Measurements from ENCODE around the gene MLX. TPM values are rescaled to one million over a fixed set of nuclear protein-coding genes. Genes with fewer than 3 reads are reported as not detected.

Gene MLX
- total and polyA plus RNA-seq, 2 of the 8 experiments (the other 6 are each of a cell fraction or from before 2014, with no cell fraction given), result 27.0 to 27.5 TPM

DNA sequence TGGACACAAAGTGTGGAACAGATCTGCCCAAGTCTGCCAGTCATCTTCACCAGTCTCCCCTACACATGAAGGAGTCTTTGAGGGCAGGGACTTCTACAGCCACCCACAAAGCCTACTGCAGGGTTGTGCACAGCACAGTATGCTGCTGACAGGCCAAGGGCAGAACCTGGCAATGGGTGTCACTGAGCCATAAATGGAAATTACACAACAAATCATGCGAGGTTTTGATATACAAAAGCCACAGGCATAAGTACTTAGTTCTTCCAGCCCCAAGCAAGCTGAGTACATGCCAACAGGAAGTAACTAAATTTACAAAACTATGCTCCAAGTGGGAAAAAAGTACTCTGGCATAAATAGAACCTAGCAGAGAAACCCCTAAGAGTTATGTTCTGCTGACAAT lies 18.5 kb downstream of the MLX start:
- Histone ChIP-seq H3K79me2 (ENCODE audit: control insufficient read depth in 1 of 2, insufficient read depth in 2 of 2, low read length in 2 of 2) (no peaks in the 10 kb centered on the region), H3K9ac (replicated peaks in 1 of 4; ENCODE audit: extremely low read depth in 1 of 4, low read depth in 3 of 4, low read length in 3 of 4) (no peak overlapping the region), H3K4ac (replicated peaks; ENCODE audit: insufficient read length, low read depth, low read length) (no peak overlapping the region), H3K4me2 (ENCODE audit: insufficient read depth in 1 of 2, low read depth in 2 of 2, low read length in 2 of 2) (no peak overlapping the region), H2BK120ac (replicated peaks; ENCODE audit: low read depth, low read length) (no peak overlapping the region), H2BK5ac (ENCODE audit: low read depth, low read length) (no peak overlapping the region), H3K14ac (ENCODE audit: insufficient read length) (no peak overlapping the region), H4K5ac (ENCODE audit: insufficient read length, low read depth, low read length) (no peak overlapping the region), H3K79me1 (ENCODE audit: low read depth, low read length) (no peaks in the 10 kb centered on the region), H3K27ac (ENCODE audit: low read depth, low read length) (no peak overlapping the region), H3K4me1 (replicated peaks in 1 of 4; ENCODE audit: control insufficient read depth in 3 of 4, insufficient read depth in 4 of 4, low read length in 3 of 4) (no peaks in the 10 kb centered on the region), H3K9me3 (ENCODE audit: insufficient read depth in 2 of 2, low read depth in 1 of 2, low read length in 1 of 2) (no peaks in the 10 kb centered on the region), H3K36me3 (ENCODE audit: control insufficient read depth in 2 of 4, insufficient read depth in 4 of 4, low read length in 3 of 4) (peaks cover 14 to 55% (median 33%) of the 10 kb centered on the region in 4 experiments), H2BK20ac (ENCODE audit: low read length) (no peak overlapping the region), H3K56ac (replicated peaks; ENCODE audit: insufficient read length, low read depth, low read length) (no peak overlapping the region), H3K4me3 (ENCODE audit: extremely low read depth in 1 of 4, insufficient read depth in 2 of 4, low read depth in 3 of 4, low read length in 4 of 4) (no peak overlapping the region), H4K20me1 (replicated peaks in 1 of 2; ENCODE audit: control insufficient read depth in 1 of 2, insufficient read depth in 2 of 2, low read length in 2 of 2) (peaks cover 0 to 2% of the 10 kb centered on the region in 2 experiments), H4K8ac (ENCODE audit: extremely low read depth, insufficient read depth, low read length) (no peak overlapping the region), H4K91ac (replicated peaks; ENCODE audit: insufficient read length, low read length) (no peak overlapping the region), H3K23ac (ENCODE audit: insufficient read length) (no peak overlapping the region), H3K27me3 (replicated peaks in 1 of 4; ENCODE audit: control insufficient read depth in 3 of 4, extremely low read depth in 1 of 4, insufficient read depth in 3 of 4, low read length in 3 of 4) (no peaks in the 10 kb centered on the region), H3K18ac (ENCODE audit: extremely low read depth, low read length) (no peak overlapping the region), H2AK5ac (ENCODE audit: low read depth, low read length) (no peak overlapping the region), H3K23me2 (ENCODE audit: low read depth, low read length) (no peaks in the 10 kb centered on the region), H2AFZ (ENCODE audit: low read length) (no peak overlapping the region), H2BK12ac (ENCODE audit: low read depth, low read length) (no peak overlapping the region), H2BK15ac (ENCODE audit: low read length) (no peak overlapping the region)
- WGBS, 2 experiments (ENCODE audit: extremely low coverage in 1 of 2, insufficient coverage in 1 of 2, insufficient read length in 1 of 2, insufficient replicate concordance in 2 of 2, low coverage in 1 of 2, low lambda C conversion rate in 2 of 2, missing lambda C conversion rate in 1 of 2), result 100% methylated on average over 1 of the region's 1 CpG; no CpG with 5 or more reads in 1 of the 2 experiments
- FAIRE-seq, result no peak
- CTCF ChIA-PET (ENCODE audit: partially characterized antibody), result interaction anchor here (1.4 to 1.5 kb wide), 2 partner anchors 23 to 35 kb away, joined by 3 to 4 read pairs; partner anchors contain the start of gene RETREG3
- no peak for DNase-seq (ENCODE audit: low read depth in 1 of 2, low spot score in 2 of 2)
- POLR2A ChIA-PET (ENCODE audit: partially characterized antibody), result interaction anchor here (1.4 kb wide), 1 partner anchor 12 kb away, joined by 3 read pairs; no protein-coding TSS in a partner anchor
- TF ChIP-seq SIRT6 (IDR thresholded peaks at IDR 0.05; ENCODE audit: low read length) (no peak), NANOG (IDR thresholded peaks at IDR 0.05; ENCODE audit: insufficient read depth, low read depth, low read length, poor library complexity, severe bottlenecking) (no peak), POLR2A (IDR thresholded peaks at IDR 0.05; ENCODE audit: control extremely low read depth in 1 of 2, low read depth in 2 of 2, low read length in 2 of 2) (no peak), RFX5 (IDR thresholded peaks at IDR 0.05; ENCODE audit: borderline replicate concordance, low read depth, low read length) (no peak), SP2 (IDR thresholded peaks at IDR 0.05; ENCODE audit: low read length) (no peak), CHD2 (IDR thresholded peaks at IDR 0.05; ENCODE audit: low read length) (no peak), POU5F1 (IDR thresholded peaks at IDR 0.05; ENCODE audit: low read depth, low read length) (no peak), RXRA (IDR thresholded peaks at IDR 0.05; ENCODE audit: insufficient read depth, low read depth, low read length) (no peak), NRF1 (IDR thresholded peaks at IDR 0.05; ENCODE audit: low read depth, low read length) (no peak), JUN (IDR thresholded peaks at IDR 0.05; ENCODE audit: low read depth, low read length) (no peak), GABPA (IDR thresholded peaks at IDR 0.05; ENCODE audit: borderline replicate concordance, insufficient read depth, low read length) (no peak)
- TF ChIP-seq, protein P1, sequence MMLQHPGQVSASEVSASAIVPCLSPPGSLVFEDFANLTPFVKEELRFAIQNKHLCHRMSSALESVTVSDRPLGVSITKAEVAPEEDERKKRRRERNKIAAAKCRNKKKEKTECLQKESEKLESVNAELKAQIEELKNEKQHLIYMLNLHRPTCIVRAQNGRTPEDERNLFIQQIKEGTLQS (IDR thresholded peaks at IDR 0.05; ENCODE audit: insufficient read depth, low read depth, low read length), result no peak
- TF ChIP-seq, protein P2, sequence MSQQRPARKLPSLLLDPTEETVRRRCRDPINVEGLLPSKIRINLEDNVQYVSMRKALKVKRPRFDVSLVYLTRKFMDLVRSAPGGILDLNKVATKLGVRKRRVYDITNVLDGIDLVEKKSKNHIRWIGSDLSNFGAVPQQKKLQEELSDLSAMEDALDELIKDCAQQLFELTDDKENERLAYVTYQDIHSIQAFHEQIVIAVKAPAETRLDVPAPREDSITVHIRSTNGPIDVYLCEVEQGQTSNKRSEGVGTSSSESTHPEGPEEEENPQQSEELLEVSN (IDR thresholded peaks at IDR 0.05), result no peak
- TF ChIP-seq, protein P3, sequence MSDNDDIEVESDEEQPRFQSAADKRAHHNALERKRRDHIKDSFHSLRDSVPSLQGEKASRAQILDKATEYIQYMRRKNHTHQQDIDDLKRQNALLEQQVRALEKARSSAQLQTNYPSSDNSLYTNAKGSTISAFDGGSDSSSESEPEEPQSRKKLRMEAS (IDR thresholded peaks at IDR 0.05), result no peak
